Suppressor macrophage (primary cell): Measurements from ENCODE around the gene R3HCC1L.
"Not testable (repeated sequence)": the region's sequence is repeated elsewhere in the genome, so short reads cannot be mapped to it uniquely, and the experiment has no call there.

ENCODE experiments used
- DNase-seq, 4 experiments: peaks; one replicate each; pipeline ENCODE4 v3.0.0-alpha.2; 2020 to 2022

R3HCC1L gene

DNA sequence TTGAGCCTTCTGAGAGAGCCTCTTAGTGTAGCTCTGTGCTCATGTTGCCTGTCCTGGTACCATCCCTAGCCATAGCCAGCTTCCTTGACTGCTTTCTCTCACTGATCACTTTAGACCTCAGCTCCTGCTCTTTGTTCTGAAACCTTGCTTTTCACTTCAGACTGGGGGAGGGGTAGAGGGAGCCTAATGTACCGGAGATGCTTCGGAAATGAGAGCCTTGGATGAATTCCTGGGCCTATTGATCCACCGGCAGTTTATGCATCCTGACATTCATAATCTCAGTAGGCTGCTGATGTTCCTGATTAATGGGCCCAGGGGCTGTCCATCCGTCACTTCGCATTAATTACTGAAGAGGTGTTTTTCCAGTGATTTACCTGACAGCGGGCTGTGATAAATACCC lies 38.8 kb downstream of the R3HCC1L start:
- DNase-seq = no peak

DNA sequence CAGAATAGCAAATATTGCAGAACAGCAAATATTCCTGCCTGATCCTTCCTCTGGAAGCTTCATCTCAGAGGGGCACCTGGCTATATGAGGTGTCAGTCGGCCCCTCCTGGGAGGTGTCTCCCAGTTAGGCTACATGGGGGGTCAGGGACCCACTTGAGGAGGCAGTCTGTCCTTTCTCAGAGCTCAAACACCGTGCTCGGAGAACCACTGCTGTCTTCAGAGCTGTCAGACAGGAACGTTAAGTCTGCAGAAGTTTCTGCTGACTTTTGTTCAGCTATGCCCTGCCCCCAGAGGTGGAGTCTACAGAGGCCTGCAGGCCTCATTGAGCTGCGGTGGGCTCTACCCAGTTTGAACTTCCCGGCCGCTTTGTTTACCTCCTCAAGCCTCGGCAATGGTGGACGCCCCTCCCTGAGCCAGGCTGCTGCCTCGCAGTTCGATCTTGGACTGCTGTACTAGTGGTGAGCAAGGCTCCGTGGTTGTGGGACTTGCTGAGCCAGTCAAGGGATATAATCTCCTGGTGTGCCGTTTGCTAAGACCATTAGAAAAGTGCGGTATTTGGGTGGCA lies 48.0 kb downstream of the R3HCC1L start:
- DNase-seq = not testable (repeated sequence)

DNA sequence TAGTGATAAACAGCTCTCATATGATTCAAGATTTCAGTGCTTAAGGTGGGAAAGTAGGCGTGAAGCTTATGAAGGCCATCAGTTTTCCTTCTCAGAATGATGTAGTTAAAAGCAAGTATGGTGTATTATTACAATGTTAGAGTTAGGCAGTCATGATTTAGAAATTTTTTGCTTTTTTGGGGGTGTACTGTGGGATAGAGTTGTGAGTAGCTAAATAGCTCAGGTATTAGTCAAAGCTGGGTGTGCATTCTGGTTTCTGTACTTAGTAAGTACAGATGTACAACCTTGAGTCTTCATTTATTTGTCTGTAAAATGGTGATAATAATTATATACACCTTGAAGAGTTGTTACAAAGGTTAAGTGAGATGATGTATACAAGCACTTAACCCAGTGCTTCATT lies 52.2 kb downstream of the R3HCC1L start:
- DNase-seq = no peak

DNA sequence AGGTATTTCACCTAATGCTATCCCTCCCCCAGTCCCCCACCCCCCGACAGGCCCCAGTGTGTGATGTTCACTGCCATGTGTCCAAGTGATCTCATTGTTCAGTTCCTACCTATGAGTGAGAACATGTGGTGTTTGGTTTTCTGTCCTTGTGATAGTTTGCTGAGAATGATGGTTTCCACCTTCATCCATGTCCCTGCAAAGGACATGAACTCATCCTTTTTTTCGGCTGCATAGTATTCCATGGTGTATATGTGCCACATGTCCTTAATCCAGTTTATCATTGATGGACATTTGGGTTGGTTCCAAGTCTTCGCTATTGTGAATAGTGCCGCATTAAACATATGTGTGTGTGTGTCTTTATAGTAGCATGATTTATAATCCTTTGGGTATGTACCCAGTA lies 56.3 kb downstream of the R3HCC1L start:
- DNase-seq = not testable (repeated sequence)

DNA sequence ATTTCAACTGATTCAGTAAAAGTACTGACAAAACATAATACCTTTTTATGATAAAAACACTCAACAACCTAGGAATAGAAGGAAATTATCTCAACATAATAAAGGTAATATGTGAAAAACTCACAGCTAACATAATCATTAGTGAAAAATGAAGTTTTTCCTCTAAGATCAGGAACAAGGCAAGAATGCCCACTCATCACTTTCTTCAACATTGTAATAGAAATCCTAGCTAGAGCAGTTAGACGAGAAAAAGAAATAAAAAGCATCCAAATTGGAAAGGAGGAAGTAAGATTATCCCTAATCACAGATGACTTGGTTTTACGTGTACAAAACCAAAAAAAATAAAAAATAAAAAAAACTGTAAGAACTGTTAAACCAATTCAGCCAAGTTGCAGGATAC lies 58.6 kb downstream of the R3HCC1L start:
- DNase-seq = no peak

DNA sequence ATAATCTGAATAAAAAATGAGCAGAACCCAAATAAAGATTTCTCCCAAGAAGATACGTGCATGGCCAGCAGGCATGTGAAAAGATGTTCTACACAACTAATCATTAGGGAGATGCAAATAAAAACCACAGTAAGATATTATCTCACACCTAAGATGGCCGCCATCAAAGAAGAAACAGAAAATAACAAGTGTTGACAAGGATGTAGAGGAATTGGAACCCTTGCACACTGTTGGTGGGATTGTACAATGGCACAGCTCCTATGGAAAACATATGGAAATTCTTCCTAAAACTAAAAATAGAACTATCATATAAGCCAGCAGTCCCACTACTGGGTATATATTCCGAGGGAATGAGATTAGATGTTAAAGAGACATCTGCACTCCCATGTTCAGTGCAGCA lies 60.2 kb downstream of the R3HCC1L start:
- DNase-seq = no peak

DNA sequence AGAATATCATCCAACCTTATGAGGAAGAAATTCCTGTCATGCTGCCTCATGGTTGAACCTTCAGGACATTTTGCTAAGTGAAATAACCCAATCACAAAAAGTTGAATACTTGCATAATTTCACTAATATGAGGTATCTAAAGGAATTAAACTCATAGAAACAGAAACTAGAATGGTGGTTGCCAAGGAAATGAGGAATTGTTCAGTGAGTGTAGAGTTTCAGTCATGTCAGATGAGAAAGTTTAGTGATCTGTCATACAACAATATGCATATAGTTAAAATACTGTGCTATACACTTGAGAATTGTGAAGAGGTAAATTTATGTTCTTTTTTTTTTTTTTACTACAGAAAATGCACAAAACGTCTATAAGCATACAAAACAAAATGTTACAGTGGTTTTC lies 60.7 kb downstream of the R3HCC1L start:
- no peak for DNase-seq

DNA sequence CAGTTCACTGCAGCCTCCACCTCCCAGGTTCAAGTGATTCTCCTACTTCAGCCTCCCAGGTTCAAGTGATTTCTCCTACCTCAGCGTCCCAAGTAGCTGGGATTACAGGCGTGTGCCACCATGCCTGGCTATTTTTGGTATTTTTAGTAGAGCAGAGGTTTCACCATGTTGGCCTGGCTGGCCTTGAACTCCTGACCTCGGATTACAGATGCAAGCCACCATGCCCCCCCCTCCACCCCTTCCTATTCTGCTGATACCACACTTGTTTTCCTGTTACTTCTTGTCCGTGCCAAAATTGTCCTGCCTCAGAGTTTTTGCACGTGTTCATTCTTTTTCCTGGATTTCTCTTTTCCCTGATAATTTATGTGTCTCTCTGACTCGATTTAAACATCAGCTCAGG lies 62.5 kb downstream of the R3HCC1L start:
- no peak for DNase-seq

DNA sequence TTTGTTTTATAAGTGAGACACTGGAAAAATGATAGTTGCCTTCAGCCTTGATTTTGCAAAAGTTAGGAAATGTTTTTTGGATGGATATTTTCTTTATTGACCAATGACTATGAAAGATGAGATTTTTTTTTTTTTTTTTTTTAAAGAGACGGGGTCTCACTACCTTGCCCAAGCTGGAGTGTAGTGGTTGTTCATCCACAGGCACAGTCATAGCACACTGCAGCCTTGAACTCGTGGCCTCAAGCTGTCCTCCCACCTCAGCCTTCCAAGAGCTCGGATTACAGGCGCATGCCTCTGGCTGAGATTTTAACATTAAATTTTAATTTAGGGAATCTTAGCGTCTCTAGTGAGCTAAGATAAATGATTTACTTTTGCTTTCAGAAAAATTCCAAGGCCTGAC lies 67.3 kb downstream of the R3HCC1L start:
- no peak for DNase-seq

DNA sequence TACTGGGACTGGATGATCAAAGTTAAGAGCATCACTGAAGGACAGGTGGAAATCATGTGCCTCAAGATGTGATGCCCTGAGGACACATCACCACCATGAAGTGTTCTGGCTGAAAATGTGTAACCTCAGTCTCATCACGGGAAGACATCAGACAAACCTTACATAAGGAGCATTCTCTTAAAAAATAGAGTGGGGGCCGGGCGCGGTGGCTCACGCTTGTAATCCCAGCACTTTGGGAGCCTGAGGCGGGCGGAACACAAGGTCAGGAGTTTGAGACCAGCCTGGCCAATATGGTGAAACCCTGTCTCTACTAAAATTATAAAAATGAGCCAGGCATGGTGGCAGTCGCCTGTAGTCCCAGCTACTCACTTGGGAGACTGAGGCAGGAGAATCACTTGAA lies 67.9 kb downstream of the R3HCC1L start:
- DNase-seq = no peak

DNA sequence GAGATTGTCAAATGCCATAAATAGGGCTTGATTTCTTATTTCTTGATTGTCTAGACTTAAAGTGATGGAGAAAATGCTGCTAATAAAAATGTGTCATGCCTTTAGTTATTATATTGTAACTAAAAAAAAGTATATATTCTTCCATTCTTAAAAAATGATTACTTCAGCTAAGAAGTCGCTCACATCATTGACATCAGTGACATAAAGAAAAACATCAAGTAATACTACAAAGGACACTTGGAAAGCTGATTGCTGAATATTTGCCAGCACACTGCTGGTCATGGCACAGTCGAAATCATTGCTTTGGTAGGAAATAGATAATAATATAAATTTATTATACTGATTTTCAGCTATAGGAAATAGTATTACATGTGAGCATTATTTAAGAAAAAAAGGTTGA lies 70.9 kb downstream of the R3HCC1L start:
- no peak for DNase-seq

DNA sequence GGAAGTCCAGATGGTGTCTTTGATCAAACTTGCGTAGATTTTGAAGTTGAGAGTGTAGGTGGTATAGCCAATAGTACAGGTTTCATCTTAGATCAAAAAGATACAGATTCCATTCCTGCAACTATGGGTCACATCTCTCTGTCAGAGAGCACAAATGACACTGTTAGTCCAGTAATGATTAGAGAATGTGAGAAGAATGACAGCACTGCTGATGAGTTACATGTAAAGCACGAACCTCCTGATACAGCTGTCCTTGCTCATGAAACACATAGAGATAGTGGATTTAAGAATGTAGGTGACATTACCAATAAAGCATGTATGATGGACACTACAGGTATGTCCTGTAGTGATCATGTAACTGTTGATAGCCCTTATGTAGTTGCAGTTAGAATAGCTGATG lies 74.5 kb downstream of the R3HCC1L start:
- no peak for DNase-seq

DNA sequence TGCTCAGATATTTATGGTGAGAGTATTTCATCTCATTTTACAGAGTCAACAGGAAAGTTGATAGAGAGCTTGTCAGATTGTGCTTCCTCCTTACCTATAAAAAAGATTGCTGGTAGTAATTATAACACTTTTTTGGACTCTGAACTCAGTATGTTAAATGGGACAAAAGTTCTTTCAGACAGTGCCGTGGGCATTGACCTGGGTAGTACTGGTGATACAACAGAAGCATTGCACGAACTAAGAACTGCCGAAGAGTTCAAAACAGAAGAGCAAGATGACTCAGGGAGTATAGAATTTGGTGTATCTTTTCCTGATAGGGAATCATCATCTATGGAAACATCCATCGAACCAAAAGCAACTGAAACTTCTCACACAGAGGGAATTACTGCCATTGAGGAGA lies 75.0 kb downstream of the R3HCC1L start:
- no peak for DNase-seq

DNA sequence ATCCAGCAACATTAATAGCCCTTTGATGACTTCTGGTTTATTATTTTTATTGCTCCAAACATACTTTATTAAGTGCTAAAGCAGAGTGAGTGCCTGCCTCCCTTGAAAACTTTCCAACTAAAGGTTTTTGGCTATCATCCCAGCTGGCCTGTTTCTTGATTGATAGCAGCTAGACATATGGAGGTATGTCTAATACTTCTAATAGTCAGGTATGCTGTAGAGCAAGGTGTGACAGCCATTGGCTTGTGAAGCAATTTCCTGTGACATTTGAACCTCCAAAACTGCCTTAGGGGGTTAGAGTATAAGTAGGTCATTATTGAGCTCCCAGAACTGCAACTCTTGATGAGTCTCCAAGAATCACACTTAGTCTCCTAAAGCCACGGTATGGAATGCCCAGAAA lies 77.7 kb downstream of the R3HCC1L start:
- no peak for DNase-seq

DNA sequence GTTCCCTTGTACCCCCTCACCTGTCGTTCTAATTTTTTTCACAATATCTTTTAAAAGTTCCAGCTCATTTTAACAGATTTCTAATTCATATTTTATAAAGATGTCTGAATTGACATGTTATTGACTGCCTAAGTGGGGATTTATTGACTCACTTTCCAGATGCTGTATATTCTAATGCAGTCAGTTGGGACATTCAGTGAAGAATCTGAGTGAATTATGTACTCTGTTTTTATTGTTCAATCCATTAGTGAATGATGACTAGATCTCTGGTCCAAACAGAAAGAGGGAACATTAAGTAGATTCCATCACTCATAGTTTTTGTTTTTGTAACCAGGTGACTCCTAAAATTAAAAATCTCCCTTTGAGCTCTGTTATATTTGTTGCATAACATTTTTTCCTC lies 79.3 kb downstream of the R3HCC1L start:
- DNase-seq = no peak

DNA sequence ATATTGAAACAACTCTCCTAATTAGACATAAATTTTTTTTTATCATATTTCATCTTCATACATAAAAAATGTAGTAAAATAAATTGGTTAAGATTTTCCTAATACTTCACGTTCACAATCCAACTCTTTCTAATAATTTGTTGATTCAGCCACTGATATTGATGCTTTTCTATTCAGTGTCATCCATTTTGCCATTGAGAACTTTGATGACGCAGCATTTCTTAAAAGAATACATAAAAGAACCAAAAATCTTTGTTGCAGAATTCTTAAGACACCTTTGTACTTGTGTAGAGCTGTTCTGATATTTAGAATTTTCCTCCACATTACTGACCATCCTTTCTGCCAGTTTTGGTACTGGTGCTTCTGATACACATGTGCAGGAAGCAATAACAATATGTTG lies 80.9 kb downstream of the R3HCC1L start:
- DNase-seq = no peak

DNA sequence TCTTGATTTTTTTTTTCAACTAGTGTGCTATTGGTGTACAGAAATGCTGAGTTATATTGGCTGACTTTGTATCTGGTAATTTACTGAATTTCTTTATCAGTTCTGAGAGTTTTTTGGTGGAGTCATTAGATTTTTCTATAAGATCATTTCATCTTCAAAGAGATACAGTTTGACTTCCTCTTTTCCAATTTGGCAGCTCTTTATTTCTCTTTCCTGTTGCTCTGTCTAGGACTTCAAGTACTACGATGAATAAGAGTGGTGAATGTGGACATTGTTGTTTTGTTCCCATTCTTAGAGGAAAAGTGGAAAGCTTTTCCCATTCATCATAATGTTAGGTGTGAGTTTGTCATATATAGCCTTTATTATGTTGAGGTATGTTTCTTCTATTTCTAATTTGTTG lies 83.3 kb downstream of the R3HCC1L start:
- peak in 2 of 4 experiments; percentile 39 to 42 for DNase-seq

DNA sequence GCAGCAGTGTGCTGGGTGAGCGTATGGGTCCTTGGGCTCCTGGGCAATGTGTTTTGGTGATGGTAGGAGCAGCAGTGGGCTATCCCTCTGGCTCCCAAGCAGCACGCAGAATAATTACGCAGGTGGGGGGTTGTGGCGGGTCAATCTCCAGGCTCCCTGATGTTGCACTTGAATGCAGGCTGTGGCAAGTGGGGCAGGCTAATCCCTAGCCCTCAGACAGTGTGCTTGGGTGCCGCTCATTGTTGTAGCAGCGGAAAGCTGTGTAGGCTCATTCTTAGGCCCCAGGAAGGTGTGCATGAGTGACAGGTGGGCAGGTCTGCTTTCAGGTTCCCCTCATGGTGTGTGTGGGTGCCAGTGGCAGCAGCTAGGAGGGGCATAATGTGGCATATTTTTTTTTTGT lies 89.4 kb downstream of the R3HCC1L start:
- no peak for DNase-seq

DNA sequence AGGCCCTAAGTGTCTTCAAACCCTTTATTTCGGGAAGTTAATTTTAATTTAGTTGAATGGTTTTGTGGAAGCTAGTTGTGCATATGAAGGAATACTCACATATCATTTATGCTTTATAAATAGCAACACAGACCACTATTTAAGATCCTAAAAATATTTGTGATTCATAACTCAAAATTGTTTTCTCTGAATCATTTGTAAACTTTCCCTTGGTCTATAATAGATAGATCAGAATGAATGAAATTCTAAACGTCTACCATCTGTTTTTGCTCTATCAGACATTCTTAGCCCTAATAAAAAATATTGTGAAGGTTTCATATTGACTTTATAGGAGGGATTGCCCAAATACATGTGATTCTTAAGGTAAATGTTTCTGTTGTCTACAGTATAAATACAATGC lies 90.1 kb downstream of the R3HCC1L start:
- no peak for DNase-seq

DNA sequence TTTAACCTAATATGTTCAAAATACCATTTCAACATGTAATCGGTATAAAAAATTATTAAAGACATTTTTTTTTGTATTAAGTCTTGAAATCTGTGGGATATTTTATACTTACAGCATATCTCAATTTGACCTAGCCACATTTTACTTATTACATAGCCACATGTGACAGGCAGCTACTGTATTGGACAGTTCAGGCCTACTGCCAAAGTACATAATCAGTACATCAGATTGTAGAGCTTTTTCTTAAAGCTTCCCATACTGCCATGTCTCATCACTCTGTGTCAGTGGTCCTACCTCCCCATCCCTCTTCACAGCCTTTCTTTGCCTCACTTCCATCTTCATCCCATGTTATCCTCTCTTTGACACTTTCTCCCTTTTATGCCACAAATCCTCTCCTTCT lies 90.5 kb downstream of the R3HCC1L start:
- no peak for DNase-seq

DNA sequence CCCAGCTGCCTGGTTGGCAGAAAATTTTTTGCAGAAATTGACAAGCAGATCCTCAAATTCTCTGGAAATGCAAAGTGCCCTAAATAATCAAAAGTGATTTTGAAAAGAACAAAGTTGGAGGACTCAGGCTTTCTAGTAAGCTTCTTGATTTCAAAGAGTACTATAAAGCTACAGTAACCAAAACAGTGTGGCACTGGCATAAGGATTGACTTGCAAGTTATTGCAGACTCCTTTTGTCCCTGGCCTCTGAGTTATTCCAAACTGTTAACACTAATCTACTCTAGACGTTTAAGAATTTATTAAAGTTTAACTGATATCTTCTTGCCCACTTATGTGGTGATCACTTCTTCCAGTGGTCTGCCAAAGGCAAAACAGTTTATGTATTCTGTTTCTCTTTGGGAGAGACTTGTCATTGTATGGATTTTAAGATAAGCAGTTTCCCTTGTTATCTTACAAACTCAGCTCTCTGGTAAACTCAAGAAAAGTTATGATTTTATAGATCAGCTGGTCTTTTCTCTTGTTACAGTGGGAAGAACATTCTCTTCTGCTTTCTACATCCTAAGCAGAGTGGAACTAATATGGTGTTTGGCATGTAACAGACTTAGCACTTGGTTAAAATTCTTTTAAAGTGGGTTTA lies 92.2 kb downstream of the R3HCC1L start:
- no peak for DNase-seq

DNA sequence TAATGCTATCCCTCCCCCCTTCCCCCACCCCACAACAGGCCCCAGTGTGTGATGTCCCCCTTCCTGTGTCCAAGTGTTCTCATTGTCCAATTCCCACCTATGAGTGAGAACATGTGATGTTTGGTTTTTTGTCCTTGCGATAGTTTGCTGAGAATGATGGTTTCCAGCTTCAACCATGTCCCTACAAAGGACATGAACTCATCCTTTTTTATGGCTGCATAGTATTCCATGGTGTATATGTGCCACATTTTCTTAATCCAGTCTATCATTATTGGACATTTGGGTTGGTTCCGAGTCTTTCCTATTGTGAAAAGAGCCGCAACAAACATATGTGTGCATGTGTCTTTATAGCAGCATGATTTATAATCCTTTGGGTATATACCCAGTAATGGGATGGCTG lies 93.3 kb downstream of the R3HCC1L start:
- not testable (repeated sequence) for DNase-seq

DNA sequence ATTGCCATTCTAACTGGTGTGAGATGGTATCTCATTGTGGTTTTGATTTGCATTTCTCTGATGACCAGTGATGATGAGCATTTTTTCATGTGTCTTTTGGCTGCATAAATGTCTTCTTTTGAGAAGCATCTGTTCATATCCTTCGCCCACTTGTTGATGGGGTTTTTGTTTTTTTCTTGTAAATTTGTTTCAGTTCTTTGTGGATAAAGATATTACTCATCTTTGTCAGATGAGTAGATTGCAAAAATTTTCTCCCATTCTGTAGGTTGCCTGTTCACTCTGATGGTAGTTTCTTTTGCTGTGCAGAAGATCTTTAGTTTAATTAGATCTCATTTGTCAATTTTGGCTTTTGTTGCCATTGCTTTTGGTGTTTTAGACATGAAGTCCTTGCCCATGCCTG lies 93.8 kb downstream of the R3HCC1L start:
- DNase-seq = not testable (repeated sequence)

DNA sequence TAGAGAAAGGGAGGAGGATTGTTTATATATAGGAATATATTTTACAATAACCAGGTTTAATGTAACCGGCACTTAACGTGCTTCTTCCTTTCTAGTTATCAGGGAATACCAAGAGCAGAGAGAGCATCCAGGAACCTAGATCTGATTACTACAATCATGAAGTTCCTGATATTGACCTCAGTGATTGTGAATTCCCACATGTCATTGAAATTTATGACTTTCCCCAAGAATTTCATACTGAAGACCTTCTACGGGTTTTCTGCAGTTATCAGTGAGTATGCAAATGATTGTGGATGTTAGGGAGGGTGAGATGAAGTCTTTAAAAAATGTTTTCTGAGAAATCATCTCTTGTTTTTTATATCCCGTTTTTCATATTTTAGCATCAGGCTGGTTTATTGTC lies 97.0 kb downstream of the R3HCC1L start:
- DNase-seq = no peak

DNA sequence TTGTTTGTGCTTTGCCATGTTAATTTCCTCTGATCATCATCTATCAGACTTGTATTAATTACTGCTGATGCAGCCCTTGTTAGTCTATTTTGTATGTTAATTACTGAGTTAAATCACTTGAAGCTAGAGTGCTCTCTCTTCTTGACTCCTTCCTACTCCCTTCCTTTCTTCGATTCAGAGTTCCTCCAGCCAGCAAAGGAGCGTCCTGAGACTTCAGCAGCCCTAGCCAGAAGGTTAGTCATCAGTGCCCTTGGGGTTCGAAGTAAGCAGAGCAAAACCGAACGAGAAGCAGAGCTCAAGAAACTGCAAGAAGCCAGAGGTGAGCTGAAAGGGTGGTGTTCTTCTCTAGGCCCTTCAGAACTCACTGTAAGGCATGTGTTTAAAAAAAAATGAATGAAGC lies 101.4 kb downstream of the R3HCC1L start:
- no peak for DNase-seq
